ENCODE results near the gene SMURF1.

SMURF1 gene

DNA sequence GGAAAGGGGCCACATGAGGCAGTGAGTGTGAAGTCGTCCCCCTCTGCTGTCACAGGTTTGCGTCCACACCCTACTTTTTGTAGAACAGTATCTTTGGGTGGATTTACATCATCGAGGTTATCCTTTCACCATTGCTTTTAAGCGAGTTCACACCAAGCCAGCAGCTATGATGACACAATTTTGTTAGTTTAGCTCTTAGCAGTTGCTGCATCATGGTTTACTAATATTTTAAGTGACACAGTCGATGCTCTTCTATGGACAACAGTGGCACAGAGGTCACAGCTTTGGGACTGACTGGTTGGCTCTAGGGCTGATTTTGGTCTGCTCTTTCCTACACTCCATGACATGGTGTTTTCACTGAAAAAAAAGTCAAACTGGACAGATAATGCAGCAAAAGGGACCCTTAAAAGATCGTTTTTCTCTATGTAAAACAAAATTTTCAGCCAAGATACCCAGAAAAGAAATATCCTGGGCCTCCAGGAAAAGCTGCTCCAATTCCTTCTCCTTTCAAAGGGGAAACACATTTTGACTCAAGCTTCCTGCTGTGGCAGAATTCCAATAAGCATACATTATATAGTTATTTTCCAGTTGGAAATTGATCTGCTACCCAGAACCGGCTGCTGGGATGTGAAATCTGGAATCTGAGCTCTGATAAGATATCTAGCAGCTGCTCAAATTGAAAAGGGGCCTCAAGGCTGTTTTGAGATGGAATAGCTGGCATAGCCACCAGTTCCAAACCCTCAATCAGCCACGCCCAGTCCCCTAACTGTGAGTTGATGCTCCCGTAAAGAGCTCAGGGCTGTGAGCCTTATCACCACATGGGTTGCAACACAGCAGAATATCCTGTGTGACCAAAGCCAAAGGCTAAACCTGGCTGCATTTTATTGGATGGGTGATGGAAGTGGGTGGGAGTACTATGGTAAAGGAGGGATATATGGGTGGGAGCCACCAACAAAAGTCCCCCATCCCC lies 114.2 kb downstream of the SMURF1 start:
- DNase-seq (ENCODE audit: low read depth in 2 of 2), result no peak

DNA sequence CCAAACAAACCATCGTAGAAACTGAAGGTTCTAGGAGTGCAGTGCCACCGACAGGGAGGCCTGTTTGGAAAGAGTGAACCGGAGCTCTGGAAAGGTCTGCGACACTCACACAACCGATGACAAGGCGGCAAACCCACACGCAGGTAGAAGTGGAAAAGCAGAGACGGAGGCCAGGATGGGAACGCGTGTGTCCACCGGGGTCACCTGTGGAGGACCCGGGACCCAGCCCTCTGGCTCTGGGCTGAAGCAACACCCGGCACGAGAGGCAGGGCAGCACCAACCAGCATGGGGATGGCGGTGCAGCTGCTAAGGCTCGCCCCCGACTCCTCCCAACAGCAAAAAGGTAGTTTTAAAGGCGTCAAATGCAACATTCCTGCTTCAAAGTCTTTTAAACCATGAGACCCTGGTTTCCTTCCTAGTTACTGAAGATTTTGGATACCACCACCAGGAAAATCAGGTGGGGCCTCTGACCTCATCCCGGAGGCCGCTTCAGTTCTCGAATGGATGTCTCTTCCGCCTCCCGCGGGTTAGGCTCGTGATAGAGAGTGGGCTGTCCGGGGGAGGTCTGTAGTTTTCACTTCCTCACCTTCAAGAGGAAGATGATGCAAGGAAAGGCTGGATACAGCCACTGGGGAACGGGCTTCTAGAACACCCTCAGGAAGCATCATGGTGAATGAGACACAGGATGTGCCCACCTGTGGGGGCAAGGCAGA lies 115.5 kb downstream of the SMURF1 start:
- DNase-seq (ENCODE audit: low read depth in 2 of 2), result no peak

DNA sequence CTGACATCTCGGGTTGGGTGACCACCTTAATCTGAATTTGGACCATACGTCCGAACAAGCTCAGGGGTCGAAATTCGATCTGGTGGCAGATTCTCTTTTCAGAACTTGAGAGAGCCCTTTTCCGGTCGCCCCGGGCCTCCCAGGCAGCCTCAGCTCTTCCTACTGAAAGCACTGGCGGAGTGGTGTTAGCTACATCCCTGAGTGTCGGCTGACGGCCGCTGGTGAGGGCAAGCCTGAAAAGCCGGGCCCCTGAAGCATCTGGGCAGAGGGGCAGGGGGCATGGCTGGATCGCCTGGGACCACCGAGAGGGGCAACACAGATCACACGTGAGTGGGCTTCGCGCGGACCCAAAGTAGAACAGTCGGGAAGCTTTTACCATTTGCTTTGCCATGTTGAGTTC lies 116.1 kb downstream of the SMURF1 start:
- no peak for DNase-seq (ENCODE audit: low read depth in 2 of 2)

DNA sequence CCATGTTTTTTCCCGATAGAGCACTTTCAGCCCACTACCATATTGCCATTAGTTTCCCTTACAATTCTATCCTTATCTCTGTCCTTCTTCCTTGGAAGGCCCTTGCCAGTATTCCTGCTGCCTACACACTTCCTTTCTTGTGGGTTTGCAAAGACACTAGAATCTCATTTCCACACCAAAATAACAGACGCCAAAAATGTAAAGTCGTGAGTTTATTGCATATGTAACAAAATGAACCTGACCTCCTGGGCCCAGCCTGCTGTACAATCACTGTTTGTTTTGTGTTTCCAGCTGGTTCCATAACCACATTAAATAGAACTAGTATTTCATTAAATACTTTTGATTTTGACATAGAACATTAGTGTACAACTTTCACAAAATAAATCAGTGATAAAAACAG lies 116.7 kb downstream of the SMURF1 start:
- DNase-seq (ENCODE audit: low read depth in 2 of 2), result no peak

DNA sequence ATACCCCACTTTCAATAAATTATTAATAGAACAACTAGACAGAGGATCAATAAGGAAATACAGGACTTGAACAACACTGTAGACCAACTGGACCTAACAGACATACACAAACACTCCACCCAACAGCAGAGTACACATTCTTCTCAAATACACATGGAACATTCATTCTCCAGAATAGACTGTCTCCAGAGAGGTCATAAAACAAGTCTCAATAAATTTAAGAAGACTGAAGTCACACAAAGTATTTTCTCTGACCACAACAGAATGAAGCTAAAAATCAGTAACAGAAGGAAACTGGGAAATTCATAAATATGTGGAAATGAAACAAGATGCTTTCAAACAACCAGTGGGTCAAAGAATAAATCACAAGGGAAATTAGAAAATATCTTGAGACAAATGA lies 119.8 kb downstream of the SMURF1 start:
- no peak for DNase-seq (ENCODE audit: low read depth in 2 of 2)

DNA sequence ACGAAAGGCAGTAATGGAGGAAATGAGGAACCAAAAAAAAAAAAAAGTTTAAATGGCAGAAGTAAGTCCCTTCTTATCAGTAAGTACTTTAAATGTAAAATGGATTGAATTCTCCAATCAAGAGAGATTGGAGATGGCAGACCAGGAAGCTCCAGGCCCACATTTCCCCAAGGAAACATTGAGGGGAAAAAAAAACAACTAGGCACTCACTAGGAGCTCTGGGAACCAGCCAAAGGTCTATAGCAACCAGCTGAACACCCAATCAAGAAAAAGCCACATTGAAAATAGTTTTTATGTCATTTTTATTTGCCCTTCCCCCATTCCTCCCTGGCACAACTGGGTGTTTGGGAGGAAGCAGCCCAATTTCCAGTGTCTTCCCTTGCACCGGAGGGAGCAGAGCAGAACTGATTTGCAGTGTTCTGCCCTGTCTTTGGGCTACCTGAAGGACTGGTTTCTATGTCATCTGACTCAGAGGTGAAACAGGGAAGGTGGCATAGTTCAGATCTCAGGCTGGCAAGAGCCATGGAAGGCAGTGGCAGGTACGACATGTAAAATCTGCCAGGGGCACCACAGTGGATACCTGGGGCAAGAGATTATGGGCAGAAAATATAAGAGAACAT lies 121.9 kb downstream of the SMURF1 start:
- DNase-seq (ENCODE audit: low read depth in 2 of 2), result no peak

DNA sequence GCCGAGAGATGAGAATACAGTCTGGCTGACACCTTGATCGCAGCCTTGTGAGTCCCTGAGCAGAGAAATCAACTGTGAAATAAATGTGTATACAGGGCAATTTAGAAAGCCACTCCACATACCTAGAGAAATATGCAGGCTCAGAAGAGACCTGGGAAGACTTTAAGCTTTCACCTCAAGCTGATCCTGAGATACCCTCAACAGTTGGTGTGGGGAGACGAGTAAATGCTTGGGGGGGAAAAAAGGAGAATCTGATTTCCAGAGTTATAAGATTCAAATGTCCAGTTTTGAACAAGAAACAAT lies 123.5 kb downstream of the SMURF1 start:
- no peak for DNase-seq (ENCODE audit: low read depth in 2 of 2)

DNA sequence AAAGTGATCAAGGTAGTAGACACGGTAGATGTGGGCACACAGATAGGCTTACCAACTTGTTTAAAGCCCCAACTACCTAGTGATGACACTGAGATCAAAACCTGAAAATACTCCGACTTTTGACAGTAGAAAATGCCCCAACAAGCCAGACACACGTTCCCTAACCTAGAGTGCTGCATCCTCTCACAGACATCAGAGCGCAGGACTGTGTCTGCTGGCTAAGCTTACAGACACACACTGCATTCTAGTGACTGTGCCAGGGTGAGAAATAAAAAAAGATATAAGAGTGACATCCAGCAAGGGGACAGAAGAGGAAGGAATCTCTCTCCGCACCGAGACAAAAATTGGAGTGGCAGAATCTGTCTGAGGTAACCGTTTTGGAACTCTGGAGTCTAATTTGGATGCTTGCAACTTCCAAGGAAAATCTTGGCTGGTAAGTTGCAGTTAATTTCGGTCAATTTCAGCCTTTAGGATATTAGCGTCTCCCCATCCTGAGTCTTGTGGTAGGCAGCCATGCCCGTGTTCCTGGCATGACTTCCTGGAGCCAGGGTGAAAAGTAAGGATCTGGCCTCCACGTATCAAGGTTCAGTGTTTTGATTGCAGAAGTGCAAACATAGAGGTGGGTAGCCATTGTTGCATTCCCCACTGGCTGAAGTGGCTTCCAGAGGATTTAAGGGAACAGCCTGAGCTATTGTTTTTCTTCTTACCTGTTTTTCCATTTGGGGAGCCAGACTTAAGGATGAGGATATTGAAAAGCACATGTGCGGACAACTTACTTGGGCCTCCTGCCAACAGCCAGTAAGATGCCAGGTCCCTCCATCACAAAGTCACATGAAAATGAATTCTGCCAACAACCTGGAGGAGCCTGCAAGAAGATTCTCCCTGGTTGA lies 124.1 kb downstream of the SMURF1 start:
- DNase-seq (ENCODE audit: low read depth in 2 of 2), result no peak

DNA sequence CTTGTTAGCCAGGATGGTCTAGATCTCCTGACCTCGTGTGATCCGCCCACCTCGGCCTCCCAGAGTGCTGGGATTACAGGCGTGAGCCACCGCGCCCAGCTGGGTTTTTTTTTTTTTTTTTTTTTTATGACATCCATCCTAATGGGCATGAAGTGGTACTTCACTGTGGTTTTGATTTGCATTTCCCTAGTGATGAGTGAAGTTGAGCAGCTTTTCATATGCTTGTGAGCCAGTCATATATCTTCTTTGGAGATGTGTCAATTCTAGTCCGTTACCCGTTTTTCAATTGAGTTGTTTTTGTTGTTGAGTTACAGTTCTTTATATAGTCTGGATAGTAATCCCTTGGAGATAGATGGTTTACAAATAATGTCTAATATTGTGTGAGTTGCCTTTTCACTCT lies 127.7 kb downstream of the SMURF1 start:
- DNase-seq (ENCODE audit: low read depth in 2 of 2), result no peak

DNA sequence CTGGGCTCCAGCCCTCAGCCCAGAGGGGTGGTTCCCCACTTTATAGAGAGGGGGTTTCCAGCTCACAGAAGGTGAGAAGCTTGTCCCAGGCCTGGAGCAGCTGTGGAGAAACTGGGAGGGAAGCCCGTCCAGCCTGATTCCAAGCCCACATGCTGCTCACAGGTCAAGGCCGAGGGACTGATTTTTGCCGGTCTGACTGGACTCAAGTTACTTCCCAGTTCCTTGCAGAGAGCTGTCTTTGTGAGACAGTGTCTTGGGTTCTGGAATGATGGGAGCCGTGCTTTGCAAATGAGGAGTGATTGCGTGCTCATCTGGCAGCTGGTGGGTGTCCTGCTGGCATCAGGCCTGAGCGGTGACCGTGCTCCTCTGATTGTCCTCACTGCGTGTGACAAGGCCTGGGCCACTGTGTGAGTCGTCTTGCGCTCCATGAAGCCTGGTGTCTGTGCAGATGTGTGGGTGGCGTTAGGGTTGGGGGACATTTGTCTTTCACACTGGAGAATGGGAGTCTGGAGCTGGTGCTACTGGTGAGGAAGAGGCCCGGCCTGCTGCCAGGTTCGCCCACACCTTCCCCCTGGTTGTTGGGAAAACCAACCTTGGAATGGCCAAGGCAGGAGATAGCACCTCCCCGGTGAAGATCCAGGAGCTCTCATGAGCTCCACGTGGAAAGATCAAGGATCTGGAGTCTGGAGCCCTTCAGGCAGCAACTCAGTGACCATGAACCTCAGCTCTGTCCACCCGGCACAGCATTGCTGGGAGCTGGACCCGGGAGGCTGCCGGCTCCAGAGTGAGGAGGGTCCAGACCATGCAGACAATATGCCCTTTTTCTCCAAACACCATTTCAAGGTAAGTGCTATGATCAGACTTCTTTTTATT lies 129.6 kb downstream of the SMURF1 start:
- no peak for DNase-seq (ENCODE audit: low read depth in 2 of 2)

DNA sequence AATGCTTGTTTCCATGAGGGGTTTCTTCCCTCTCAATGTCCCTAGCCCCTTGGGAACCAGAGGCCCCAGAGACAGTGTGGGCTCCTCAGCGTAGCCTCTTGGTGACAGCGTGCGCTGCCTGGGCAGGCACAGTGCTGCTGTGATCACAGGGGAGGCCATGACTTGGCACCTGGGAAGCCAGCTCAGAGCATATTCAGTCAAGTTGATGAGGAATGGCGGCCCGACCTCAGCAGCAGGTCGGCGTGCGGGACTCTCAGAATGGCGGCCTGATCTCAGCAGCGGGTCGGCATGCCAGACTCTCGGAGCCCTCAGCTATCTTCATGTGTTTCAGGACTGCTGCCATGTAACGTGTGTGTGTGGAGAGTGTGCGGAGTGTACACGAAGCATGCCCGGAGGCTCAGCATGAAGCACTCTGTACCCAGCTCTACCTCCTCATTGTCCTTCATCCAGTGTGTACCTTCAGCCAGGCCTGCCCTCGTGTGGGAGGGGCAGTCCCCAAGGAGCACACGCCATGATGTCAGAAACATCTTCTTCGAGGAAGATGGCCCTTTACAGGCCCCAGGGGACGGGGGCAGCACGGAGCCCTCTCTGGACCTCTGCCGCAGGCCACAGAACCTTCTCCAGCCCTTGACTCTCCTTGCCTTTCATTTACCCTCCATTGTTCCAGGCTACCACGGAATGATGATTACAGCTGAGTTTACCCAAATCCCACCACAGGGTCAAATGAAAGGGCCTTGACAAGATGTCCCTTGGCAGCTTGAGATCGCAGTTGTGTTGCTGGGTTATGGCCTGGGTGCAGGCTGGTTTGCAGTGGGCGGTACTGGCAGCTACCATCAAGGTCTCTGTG lies 130.4 kb downstream of the SMURF1 start:
- no peak for DNase-seq (ENCODE audit: low read depth in 2 of 2)

DNA sequence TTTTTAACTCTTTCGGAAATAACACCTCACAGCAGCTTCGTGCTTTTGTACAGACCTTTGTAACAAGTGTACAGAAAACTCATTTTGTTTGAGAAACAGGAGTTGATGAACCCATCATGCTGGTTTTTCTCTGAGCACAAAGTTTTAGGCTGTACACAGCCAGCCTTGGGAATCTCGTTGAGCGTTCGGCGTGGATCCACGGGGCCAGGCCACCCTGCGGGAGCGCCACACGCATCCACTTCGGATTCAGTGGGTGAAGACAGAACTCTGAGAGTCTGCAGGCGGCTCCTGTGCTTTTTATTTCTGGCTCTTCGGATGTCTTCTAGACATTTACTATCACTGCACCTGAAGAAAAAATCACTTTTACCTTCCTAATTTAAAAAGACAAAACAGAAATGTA lies 131.2 kb downstream of the SMURF1 start:
- DNase-seq (ENCODE audit: low read depth in 2 of 2), result no peak

DNA sequence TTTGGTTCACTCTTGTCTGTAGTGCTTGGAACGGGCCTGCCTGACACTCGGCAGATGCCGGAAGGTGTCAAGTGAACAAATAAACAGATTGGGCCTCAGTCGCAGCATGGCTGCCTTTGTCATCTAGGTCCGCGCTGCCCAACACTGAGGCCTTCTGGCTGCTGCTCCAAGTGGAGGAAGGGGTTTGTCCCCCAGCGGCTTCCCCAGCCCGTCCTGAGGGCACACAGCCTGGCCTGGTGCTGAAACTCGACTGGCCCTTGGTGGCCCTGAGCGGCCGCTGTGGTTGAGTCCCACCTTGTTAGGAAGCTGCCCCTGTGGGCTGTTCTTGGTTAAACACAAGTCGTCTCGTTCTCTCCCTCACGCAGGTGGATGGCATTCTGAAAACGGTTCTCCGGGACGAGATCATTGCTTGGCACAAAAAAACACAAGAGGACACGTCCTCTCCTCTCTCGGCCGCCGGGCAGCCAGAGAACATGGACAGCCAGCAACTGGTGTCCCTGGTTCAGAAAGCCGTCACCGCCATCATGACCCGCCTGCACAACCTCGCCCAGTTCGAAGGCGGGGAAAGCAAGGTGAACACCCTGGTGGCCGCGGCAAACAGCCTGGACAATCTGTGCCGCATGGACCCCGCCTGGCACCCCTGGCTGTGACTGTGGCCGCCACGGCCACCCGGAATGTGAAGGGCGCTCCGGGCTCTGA lies 132.1 kb downstream of the SMURF1 start:
- no peak for DNase-seq (ENCODE audit: low read depth in 2 of 2)

DNA sequence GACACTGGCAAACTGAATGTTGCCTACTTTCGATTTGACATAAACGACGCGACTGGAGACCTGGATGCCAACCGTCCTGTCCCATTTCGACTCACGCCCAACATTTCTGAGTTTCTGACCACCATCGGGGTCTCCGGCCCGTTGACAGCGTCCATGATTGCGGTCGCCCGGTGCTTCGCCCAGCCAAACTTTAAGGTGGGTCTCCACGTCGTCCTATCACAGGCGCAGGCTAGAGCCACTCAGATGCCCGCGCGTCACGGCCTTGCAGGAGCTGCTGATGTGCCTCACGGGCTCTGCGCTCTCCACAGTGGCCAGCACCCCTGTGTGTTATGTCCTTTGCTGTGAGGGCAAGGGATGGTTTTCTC lies 132.6 kb downstream of the SMURF1 start:
- no peak for DNase-seq (ENCODE audit: low read depth in 2 of 2)

DNA sequence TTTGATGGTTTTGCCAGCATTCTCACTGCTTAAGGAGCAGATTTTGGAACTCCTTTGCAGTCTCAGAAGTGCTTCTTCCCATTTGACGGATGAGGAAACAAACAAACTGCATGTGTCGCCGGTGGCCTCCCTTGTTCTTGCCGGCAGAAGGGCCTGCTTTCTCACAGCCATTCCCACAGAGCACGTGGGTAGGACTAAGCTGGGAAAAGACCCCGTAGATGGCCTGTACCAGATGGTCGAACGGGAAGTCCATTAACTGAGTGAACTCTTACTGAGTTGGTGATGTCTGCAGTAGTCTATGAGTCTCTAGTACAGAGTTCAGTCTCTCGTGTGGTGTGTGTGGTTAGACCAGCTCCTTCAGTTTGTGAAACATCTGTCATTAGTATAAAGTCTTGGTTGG lies 133.6 kb downstream of the SMURF1 start:
- no peak for DNase-seq (ENCODE audit: low read depth in 2 of 2)

DNA sequence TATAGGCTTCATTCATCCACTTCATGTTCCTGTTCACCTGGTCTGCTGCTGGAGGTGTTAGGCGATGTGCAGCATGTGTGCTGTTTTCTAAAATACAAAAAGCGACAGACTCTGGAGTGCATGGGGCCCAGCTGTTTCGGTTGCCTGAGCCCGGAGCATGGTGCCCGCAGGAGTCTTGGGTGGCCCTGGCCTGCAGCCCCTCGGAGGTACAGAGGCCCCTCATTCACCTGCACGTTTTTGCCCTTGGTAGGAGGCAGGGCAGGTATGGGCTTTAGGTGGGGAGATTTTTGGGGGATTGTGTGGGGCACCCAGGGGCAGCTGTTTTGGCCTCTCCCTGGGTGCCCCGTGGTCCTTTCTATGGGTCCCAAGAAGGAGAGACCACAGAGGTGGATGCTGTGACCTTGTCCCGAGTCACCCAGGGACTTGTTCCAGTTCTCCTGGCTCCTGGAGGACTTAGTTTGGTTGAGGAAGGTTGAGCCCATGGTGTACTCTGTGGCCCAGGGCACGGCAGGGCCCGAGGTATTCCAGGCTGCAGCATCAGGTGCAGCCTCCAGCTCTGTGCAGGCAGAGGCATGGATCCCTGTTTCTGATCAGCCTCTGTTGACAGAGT lies 134.9 kb downstream of the SMURF1 start:
- DNase-seq (ENCODE audit: low read depth in 2 of 2), result no peak

DNA sequence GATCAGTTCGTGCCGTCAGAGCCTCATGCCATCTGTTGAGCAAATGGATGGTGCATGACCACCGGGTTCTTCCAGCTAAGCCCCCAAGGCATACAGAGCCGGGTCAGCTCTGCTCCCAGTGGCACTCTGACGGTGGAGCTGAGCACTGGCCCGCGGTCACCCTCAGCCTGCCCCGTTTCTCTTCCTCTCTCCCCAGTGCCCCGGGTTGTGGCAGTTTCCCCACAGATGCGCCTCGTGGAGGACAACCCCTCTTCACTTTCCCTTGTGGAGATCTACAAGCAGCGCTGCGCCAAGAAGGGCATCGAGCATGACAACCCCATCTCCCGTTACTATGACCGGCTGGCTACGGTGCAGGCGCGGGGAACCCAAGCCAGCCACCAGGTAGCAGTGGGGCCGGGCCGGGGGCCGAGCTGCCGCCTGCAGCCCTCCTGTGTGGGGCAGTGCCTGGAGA lies 135.7 kb downstream of the SMURF1 start:
- DNase-seq (ENCODE audit: low read depth in 2 of 2), result no peak

DNA sequence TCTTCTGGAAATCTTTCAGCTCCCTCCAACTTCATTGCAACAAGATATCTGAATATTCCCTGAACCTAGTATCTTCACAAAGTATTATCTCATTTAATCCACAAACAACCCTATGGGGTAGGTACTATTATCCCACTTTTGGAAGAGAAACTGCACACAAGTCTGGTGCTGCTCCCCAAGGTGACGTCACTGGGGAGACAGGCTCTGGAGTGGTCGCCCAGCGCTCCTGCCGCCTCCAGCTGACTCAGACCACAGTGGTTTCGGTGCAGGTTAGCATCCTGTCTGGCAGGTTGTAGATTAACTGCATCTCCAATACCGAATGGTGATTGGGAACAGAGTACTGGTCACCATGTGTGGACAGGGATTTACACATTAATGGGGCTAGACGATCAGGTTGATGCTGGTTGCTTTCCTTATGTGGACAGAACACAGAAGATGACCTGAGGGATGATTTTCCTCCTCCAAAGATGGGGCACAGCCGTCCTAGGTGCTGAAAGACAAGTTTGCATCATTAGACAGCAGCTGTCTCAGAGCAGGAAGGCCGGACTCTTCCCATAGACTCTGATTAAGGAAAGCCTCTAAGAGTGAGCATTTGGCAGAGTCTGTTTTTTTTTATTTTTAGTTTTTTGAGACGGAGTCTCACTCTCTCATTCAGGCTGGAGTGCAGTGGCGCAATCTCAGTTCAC lies 137.0 kb downstream of the SMURF1 start:
- no peak for DNase-seq (ENCODE audit: low read depth in 2 of 2)

Measured in stimulated activated CD4-positive, alpha-beta T cell treated with anti-CD3 and anti-CD28 coated beads, Interleukin-12 subunit alpha, Interleukin-12 subunit beta, amount 100 ng/mL, for 24 hours (primary cell).